DND-41 (cell line): Measurements from ENCODE around the gene HPCAL1.

Source experiments
- ATAC-seq: fragments of 200-7000 bp; cut with Tn5 transposase; 3 replicates; pipeline ENCODE4 v1.9.1; 2021; ENCODE audit warnings: low read depth; ENCODE audit not compliant: insufficient read depth
- DNase-seq: peaks from one replicate; pipeline ENCODE4 v3.0.0-alpha.2; 2020
- H2AFZ ChIP-seq: 2 replicates; pipeline ENCODE4 v1.6.0; 2012; ENCODE audit warnings: low read depth, low read length
- H3K27ac ChIP-seq: 2 replicates; pipeline ENCODE4 v1.5.1; 2012; ENCODE audit warnings: low read length, inconsistent platforms
- H3K27me3 ChIP-seq: fragments of 200-600 bp; sonication (generic); 2 replicates; pipeline ENCODE4 v1.6.0; 2012; ENCODE audit warnings: low read length, mild to moderate bottlenecking, inconsistent platforms; ENCODE audit not compliant: insufficient read depth, poor library complexity
- H3K36me3 ChIP-seq: 2 replicates; pipeline ENCODE4 v1.5.1; 2012; ENCODE audit warnings: low read length, inconsistent platforms; ENCODE audit not compliant: insufficient read depth
- H3K4me1 ChIP-seq: 2 replicates; pipeline ENCODE4 v1.5.1; 2012; ENCODE audit warnings: mild to moderate bottlenecking, low read length; ENCODE audit not compliant: insufficient read depth
- H3K4me2 ChIP-seq: 2 replicates; pipeline ENCODE4 v1.6.0; 2012; ENCODE audit warnings: mild to moderate bottlenecking, moderate library complexity, low read length, inconsistent platforms; ENCODE audit not compliant: insufficient read depth
- H3K4me3 ChIP-seq, 2 experiments: fragments of 200-600 bp in 1 of 2; shearing (Covaris generic) in 1 of 2; 2 replicates each; pipeline ENCODE4 v1.5.1; 2012 to 2016; ENCODE audit warnings: inconsistent platforms in 2 of 2, low read length in 2 of 2, mild to moderate bottlenecking in 2 of 2, low read depth in 1 of 2, moderate library complexity in 1 of 2
- H3K79me2 ChIP-seq: 2 replicates; pipeline ENCODE4 v1.6.0; 2012; ENCODE audit warnings: low read length, inconsistent platforms; ENCODE audit not compliant: insufficient read depth
- H3K9ac ChIP-seq: 2 replicates; pipeline ENCODE4 v1.6.0; 2012; ENCODE audit warnings: low read depth, mild to moderate bottlenecking, inconsistent platforms, low read length, moderate library complexity
- H3K9me3 ChIP-seq: 2 replicates; pipeline ENCODE4 v1.5.1; 2012; ENCODE audit warnings: low read length, moderate library complexity, mild to moderate bottlenecking, inconsistent platforms; ENCODE audit not compliant: insufficient read depth, severe bottlenecking
- H4K20me1 ChIP-seq: 2 replicates; pipeline ENCODE4 v1.6.0; 2012; ENCODE audit warnings: low read length; ENCODE audit not compliant: insufficient read depth
- CTCF ChIP-seq: IDR thresholded peaks from 2 replicates; pipeline ENCODE4 v1.5.1; 2012; ENCODE audit warnings: borderline replicate concordance, low read length, moderate library complexity, mild to moderate bottlenecking; ENCODE audit not compliant: poor library complexity, severe bottlenecking; ENCODE audit errors: extremely low read depth
- EZH2 ChIP-seq: IDR thresholded peaks from 3 replicates; pipeline ENCODE4 v1.6.1; 2012; ENCODE audit warnings: borderline replicate concordance, low read depth, mild to moderate bottlenecking, moderate library complexity, low read length, inconsistent platforms; ENCODE audit not compliant: severe bottlenecking

HPCAL1 gene

DNA sequence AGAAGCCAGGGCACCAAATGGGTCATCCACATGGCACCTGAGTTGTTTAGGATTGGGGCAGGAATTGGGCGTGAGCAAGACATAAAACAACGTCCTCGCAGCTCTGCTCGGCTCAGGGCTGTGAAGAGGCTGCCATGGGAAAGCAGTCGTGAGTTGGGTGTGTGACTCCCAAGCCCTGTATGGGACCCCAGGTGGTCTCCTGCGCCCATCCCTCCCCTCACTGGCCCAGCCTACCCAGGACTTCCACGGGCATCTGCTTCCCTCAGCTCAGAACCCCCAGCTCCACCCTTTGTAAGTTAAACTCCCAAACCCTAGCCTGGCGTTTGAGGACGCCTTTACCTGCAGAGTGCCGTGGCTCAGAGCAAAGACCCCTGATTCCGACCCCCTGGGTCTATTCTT lies 23.2 kb upstream of the HPCAL1 start:
- DNase-seq (no peak), ATAC-seq (no peak)
- TF ChIP-seq EZH2: no peak
- TF ChIP-seq CTCF: no peak
- no peaks in the 10 kb centered on the region for H3K79me2 ChIP-seq
- no peaks in the 10 kb centered on the region for H3K9me3 ChIP-seq
- no peaks in the 10 kb centered on the region for H3K36me3 ChIP-seq
- H3K4me3 ChIP-seq: no peak overlapping the region
- peaks cover 5% of the 10 kb centered on the region; the same call in 1 of the 2 replicates for H4K20me1 ChIP-seq
- H2AFZ ChIP-seq: no peak overlapping the region
- no peak overlapping the region for H3K4me2 ChIP-seq
- H3K27ac ChIP-seq: no peak overlapping the region
- no peaks in the 10 kb centered on the region for H3K4me1 ChIP-seq
- H3K27me3 ChIP-seq: peaks cover 7% of the 10 kb centered on the region
- H3K9ac ChIP-seq: no peak overlapping the region

DNA sequence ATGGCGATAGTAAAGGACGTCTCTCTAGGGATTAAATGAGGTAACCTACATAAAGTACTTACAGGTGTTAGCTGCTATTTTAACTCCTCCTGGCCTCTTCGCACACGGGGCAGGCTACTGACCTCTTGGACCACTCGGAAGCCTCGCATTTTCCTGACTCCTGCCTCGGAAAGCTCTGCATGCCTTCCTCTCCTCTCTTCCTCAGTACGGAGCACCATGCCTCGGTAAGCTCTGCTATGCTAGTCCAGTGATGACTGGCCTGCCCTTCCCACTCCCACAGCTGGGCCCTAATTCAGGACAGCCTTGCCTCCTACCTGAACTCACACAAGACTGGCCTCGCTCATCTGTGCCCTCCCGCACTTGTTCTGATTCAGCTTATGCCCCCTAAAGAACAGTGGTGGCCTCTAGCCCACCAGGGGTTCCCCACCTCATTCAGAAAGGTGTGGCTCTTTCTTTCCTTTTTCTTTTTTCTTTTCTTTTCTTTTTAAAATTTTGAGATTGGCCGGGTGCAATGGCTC lies 22.7 kb upstream of the HPCAL1 start:
- Histone ChIP-seq H2AFZ (no peak overlapping the region), H3K79me2 (no peaks in the 10 kb centered on the region), H3K36me3 (no peaks in the 10 kb centered on the region), H3K9ac (no peak overlapping the region), H3K4me2 (no peak overlapping the region), H3K27ac (no peak overlapping the region), H3K27me3 (peaks cover 7% of the 10 kb centered on the region), H3K4me3 (no peak overlapping the region), H3K4me1 (no peaks in the 10 kb centered on the region), H3K9me3 (no peaks in the 10 kb centered on the region), H4K20me1 (peaks cover 5% of the 10 kb centered on the region; the same call in 1 of the 2 replicates)
- ATAC-seq (no peak), DNase-seq (no peak)
- no peak for TF ChIP-seq EZH2
- no peak for TF ChIP-seq CTCF

DNA sequence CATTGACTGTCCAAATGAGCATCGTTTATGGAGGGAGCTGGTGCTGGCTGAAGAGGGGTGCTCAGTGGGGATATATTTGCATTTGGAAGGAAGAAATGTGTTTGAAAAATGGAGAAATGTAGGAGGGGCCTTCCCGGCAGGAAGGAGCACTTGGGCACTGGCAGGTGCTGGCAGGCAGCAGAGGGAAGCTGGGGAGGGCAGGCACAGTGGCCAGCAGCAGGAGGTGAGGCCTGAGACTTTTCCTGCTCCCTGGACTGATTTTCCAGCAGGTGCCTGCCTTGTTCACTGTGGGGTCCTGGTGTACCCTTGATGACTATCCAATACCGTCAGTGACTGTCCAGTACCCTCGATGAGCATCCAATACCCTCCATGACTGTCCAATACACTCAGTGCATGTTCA lies 20.8 kb upstream of the HPCAL1 start:
- Histone ChIP-seq H3K9me3 (no peaks in the 10 kb centered on the region), H3K9ac (no peak overlapping the region), H3K27me3 (peaks cover 4% of the 10 kb centered on the region), H3K27ac (no peak overlapping the region), H3K36me3 (no peaks in the 10 kb centered on the region), H4K20me1 (peaks cover 5% of the 10 kb centered on the region; the same call in 1 of the 2 replicates), H3K4me1 (no peaks in the 10 kb centered on the region), H3K4me2 (no peak overlapping the region), H3K79me2 (no peaks in the 10 kb centered on the region), H3K4me3 (no peak overlapping the region), H2AFZ (no peak overlapping the region)
- DNase-seq (no peak), ATAC-seq (no peak)
- no peak for TF ChIP-seq EZH2
- TF ChIP-seq CTCF: no peak

DNA sequence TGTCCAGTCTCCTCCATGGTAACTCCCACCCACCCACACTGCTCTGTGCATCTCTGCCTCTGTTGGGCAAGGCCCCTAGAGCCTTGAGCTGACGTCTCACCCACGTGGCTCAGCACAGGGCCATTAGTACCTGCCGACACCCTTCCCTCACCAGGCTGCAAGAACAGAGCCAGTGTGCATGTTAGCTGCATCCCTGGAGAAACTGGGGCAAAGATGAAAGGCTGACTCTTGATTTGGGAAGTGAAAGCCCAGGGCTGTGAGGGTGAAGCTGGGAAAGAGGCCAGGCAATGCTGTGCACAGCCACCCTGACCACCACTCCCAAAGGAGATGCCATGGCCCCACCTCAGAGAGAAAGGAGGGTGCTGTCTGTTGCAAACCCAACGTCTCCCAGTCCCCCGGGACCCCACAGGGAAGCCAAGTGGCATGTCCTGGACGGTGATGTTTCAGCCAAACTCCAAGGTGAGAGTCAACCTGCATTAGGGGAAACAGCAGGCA lies 20.0 kb upstream of the HPCAL1 start:
- Histone ChIP-seq H3K9me3 (no peaks in the 10 kb centered on the region), H3K4me2 (no peak overlapping the region), H3K9ac (no peak overlapping the region), H3K79me2 (no peaks in the 10 kb centered on the region), H3K27ac (no peak overlapping the region), H4K20me1 (peaks cover under 1% of the 10 kb centered on the region; the same call in 1 of the 2 replicates), H3K27me3 (peaks cover 4% of the 10 kb centered on the region), H2AFZ (no peak overlapping the region), H3K4me3 (no peak overlapping the region), H3K4me1 (no peaks in the 10 kb centered on the region), H3K36me3 (no peaks in the 10 kb centered on the region)
- no peak for DNase-seq
- no peak for TF ChIP-seq EZH2
- TF ChIP-seq CTCF: no peak
- no peak for ATAC-seq
